Loucy (cell line): ENCODE measurements around the gene NEK7.

Experiments
- H2AFZ ChIP-seq: fragments of 200-600 bp; sonication (generic); 2 replicates; pipeline ENCODE4 v1.6.0; 2016; ENCODE audit warnings: antibody characterized with exemption, mild to moderate bottlenecking, low read length, moderate library complexity
- H3F3A ChIP-seq: fragments of 200-600 bp; 2 replicates; pipeline ENCODE4 v1.6.0; 2016; ENCODE audit warnings: antibody characterized with exemption, low read depth, mild to moderate bottlenecking
- H3K27me3 ChIP-seq: fragments of 200-600 bp; sonication (generic); 2 replicates; pipeline ENCODE4 v1.6.1; 2014; ENCODE audit warnings: low read length, mild to moderate bottlenecking; ENCODE audit not compliant: insufficient read depth, poor library complexity, severe bottlenecking
- H3K36me3 ChIP-seq: fragments of 200-600 bp; sonication (generic); 2 replicates; pipeline ENCODE4 v1.6.1; 2016; ENCODE audit warnings: low read length; ENCODE audit not compliant: insufficient read depth
- H3K4me1 ChIP-seq: fragments of 200-600 bp; sonication (generic); 2 replicates; pipeline ENCODE4 v1.5.1; 2014; ENCODE audit warnings: low read length, mild to moderate bottlenecking; ENCODE audit not compliant: insufficient read depth, poor library complexity, severe bottlenecking
- H3K4me2 ChIP-seq: fragments of 200-600 bp; sonication (generic); 2 replicates; pipeline ENCODE4 v1.6.0; 2014; ENCODE audit warnings: antibody characterized with exemption, low read length, low read depth, mild to moderate bottlenecking; ENCODE audit not compliant: poor library complexity, severe bottlenecking
- H3K4me3 ChIP-seq: fragments of 200-600 bp; sonication (generic); 2 replicates; pipeline ENCODE4 v1.5.1; 2014; ENCODE audit warnings: low read length, mild to moderate bottlenecking, mixed read lengths; ENCODE audit not compliant: poor library complexity, severe bottlenecking
- H3K79me2 ChIP-seq: fragments of 200-600 bp; sonication (generic); 2 replicates; pipeline ENCODE4 v1.6.1; 2014; ENCODE audit warnings: low read length; ENCODE audit not compliant: insufficient read depth
- H3K9ac ChIP-seq: fragments of 200-600 bp; sonication (generic); 2 replicates; pipeline ENCODE4 v1.6.0; 2014; ENCODE audit warnings: mild to moderate bottlenecking, low read depth, low read length, moderate library complexity; ENCODE audit not compliant: poor library complexity, severe bottlenecking
- H3K9me2 ChIP-seq: fragments of 200-600 bp; sonication (generic); replicated peaks from 2 replicates; pipeline ENCODE4 v1.6.1; 2016; ENCODE audit warnings: low read depth, low read length, mixed read lengths
- H3K9me3 ChIP-seq: fragments of 200-600 bp; sonication (generic); 2 replicates; pipeline ENCODE4 v1.6.1; 2014; ENCODE audit warnings: mild to moderate bottlenecking, antibody characterized with exemption, low read length, low read depth; ENCODE audit not compliant: insufficient read depth
- H4K20me1 ChIP-seq: fragments of 200-600 bp; sonication (generic); 2 replicates; pipeline ENCODE4 v1.6.0; 2014; ENCODE audit warnings: antibody characterized with exemption, low read length, mild to moderate bottlenecking; ENCODE audit not compliant: insufficient read depth, poor library complexity, severe bottlenecking
- EZH2phosphoT487 ChIP-seq: fragments of 200-600 bp; IDR thresholded peaks from 2 replicates; pipeline ENCODE4 v1.6.1; 2018; ENCODE audit warnings: antibody characterized with exemption, mild to moderate bottlenecking, moderate library complexity, borderline replicate concordance
- TF ChIP-seq, protein P1 (sequence below): fragments of 200-600 bp; sonication (generic); conservative IDR thresholded peaks from 2 replicates; pipeline ENCODE4 v1.5.1; 2014; ENCODE audit warnings: mild to moderate bottlenecking, antibody characterized with exemption, low read length

The NEK7 gene

GRCh38 chr1:198211696-198212095, 54.9 kb downstream of the NEK7 start:
- no peak overlapping the region for H3K4me2 ChIP-seq
- no peak overlapping the region for H3K4me3 ChIP-seq
- H3K9ac ChIP-seq: no peak overlapping the region
- H3K4me1 ChIP-seq: no peaks in the 10 kb centered on the region
- H2AFZ ChIP-seq: no peak overlapping the region
- H4K20me1 ChIP-seq: peaks cover 16% of the 10 kb centered on the region
- no peaks in the 10 kb centered on the region for H3F3A ChIP-seq
- H3K79me2 ChIP-seq: peaks cover 92% of the 10 kb centered on the region
- TF ChIP-seq EZH2phosphoT487: no peak
- TF ChIP-seq, protein P1, sequence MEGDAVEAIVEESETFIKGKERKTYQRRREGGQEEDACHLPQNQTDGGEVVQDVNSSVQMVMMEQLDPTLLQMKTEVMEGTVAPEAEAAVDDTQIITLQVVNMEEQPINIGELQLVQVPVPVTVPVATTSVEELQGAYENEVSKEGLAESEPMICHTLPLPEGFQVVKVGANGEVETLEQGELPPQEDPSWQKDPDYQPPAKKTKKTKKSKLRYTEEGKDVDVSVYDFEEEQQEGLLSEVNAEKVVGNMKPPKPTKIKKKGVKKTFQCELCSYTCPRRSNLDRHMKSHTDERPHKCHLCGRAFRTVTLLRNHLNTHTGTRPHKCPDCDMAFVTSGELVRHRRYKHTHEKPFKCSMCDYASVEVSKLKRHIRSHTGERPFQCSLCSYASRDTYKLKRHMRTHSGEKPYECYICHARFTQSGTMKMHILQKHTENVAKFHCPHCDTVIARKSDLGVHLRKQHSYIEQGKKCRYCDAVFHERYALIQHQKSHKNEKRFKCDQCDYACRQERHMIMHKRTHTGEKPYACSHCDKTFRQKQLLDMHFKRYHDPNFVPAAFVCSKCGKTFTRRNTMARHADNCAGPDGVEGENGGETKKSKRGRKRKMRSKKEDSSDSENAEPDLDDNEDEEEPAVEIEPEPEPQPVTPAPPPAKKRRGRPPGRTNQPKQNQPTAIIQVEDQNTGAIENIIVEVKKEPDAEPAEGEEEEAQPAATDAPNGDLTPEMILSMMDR: no peak
- H3K9me3 ChIP-seq: peaks cover 28% of the 10 kb centered on the region
- peaks cover 39% of the 10 kb centered on the region for H3K36me3 ChIP-seq
- H3K27me3 ChIP-seq: no peaks in the 10 kb centered on the region
- no peaks in the 10 kb centered on the region for H3K9me2 ChIP-seq

GRCh38 chr1:198212126-198212525, 55.3 kb downstream of the NEK7 start:
- Histone ChIP-seq H3K4me2 (no peak overlapping the region), H3K9me2 (no peaks in the 10 kb centered on the region), H4K20me1 (peaks cover 12% of the 10 kb centered on the region), H3K9me3 (peaks cover 28% of the 10 kb centered on the region), H3F3A (no peaks in the 10 kb centered on the region), H2AFZ (no peak overlapping the region), H3K9ac (no peak overlapping the region), H3K4me3 (no peak overlapping the region), H3K27me3 (no peaks in the 10 kb centered on the region), H3K36me3 (peaks cover 39% of the 10 kb centered on the region), H3K79me2 (peaks cover 92% of the 10 kb centered on the region), H3K4me1 (no peaks in the 10 kb centered on the region)
- TF ChIP-seq, protein P1: no peak
- no peak for TF ChIP-seq EZH2phosphoT487

- Histone ChIP-seq H3F3A (no peaks in the 10 kb centered on the region), H4K20me1 (peaks cover 7% of the 10 kb centered on the region), H3K79me2 (peaks cover 92% of the 10 kb centered on the region)
These were observed 55.9 kb downstream of the NEK7 start for GRCh38 chr1:198212675-198213074.

More at GRCh38 chr1:198212675-198213074, 55.9 kb downstream of the NEK7 start:
- Histone ChIP-seq H3K36me3 (peaks cover 39% of the 10 kb centered on the region), H3K27me3 (no peaks in the 10 kb centered on the region), H3K9ac (no peak overlapping the region), H3K9me2 (no peaks in the 10 kb centered on the region), H2AFZ (no peak overlapping the region), H3K9me3 (peaks cover 30% of the 10 kb centered on the region), H3K4me2 (no peak overlapping the region), H3K4me1 (no peaks in the 10 kb centered on the region), H3K4me3 (no peak overlapping the region)
- TF ChIP-seq, protein P1: no peak
- no peak for TF ChIP-seq EZH2phosphoT487
